ENCODE measurements around the gene CCN5. TPM values are rescaled to one million over a fixed set of nuclear protein-coding genes. Genes with fewer than 3 reads are reported as not detected.

CCN5 gene
- total and polyA plus RNA-seq, 2 of the 13 experiments (the other 11 are each of a cell fraction or from before 2014, with no cell fraction given), result 0.12 TPM; not detected in 1

DNA sequence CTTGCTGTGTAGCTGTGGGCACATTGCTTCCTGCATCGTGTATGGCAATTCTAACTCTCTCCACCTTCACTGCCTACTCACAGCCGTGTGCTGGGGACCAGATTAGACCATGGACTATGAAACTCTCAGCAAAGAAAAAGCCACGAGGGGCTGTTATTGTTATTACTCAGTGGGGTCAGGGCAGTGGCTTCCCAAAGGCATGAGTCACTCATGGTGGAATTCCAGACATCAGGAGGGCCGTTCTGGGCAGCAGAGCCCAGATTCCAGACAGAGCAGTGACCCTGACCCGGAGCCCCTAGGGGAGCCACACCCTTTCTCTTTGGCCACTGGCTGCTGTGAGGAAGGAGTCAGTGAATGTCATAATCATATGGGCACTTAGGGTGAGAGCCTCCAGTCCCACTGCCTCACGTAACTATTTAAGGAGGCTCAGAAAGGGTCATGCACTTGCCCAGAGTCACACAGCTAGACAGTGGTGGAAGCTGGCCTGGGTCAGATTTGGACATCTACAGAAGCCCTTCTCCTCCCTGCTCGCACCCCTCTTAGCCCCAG is 22.2 kb upstream of the CCN5 start (continued):
- no peak for TF ChIP-seq ZNF598 (CRISPR knock-in tag; IDR thresholded peaks at IDR 0.05; ENCODE audit: borderline replicate concordance)
- TF ChIP-seq, protein P1, sequence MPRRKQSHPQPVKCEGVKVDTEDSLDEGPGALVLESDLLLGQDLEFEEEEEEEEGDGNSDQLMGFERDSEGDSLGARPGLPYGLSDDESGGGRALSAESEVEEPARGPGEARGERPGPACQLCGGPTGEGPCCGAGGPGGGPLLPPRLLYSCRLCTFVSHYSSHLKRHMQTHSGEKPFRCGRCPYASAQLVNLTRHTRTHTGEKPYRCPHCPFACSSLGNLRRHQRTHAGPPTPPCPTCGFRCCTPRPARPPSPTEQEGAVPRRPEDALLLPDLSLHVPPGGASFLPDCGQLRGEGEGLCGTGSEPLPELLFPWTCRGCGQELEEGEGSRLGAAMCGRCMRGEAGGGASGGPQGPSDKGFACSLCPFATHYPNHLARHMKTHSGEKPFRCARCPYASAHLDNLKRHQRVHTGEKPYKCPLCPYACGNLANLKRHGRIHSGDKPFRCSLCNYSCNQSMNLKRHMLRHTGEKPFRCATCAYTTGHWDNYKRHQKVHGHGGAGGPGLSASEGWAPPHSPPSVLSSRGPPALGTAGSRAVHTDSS (CRISPR knock-in tag; conservative IDR thresholded peaks at IDR 0.05), result no peak
- TF ChIP-seq, protein P2, sequence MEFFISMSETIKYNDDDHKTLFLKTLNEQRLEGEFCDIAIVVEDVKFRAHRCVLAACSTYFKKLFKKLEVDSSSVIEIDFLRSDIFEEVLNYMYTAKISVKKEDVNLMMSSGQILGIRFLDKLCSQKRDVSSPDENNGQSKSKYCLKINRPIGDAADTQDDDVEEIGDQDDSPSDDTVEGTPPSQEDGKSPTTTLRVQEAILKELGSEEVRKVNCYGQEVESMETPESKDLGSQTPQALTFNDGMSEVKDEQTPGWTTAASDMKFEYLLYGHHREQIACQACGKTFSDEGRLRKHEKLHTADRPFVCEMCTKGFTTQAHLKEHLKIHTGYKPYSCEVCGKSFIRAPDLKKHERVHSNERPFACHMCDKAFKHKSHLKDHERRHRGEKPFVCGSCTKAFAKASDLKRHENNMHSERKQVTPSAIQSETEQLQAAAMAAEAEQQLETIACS (CRISPR knock-in tag; IDR thresholded peaks at IDR 0.05), result no peak
- peak; percentile 34; the same call in 1 of the 2 replicates for TF ChIP-seq CEBPG (CRISPR knock-in tag; IDR thresholded peaks at IDR 0.05)
- no peak for TF ChIP-seq ATF7-NPFF (CRISPR knock-in tag; IDR thresholded peaks at IDR 0.05; ENCODE audit: low read depth)
- no peak for TF ChIP-seq MTF2 (CRISPR knock-in tag; IDR thresholded peaks at IDR 0.05; ENCODE audit: borderline replicate concordance)
- TF ChIP-seq, protein P3, sequence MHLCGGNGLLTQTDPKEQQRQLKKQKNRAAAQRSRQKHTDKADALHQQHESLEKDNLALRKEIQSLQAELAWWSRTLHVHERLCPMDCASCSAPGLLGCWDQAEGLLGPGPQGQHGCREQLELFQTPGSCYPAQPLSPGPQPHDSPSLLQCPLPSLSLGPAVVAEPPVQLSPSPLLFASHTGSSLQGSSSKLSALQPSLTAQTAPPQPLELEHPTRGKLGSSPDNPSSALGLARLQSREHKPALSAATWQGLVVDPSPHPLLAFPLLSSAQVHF (CRISPR knock-in tag; IDR thresholded peaks at IDR 0.05), result no peak
- peak; percentile 89 for TF ChIP-seq HMG20A (CRISPR knock-in tag; IDR thresholded peaks at IDR 0.05; ENCODE audit: borderline replicate concordance)
- peak; percentile 28; the same call in 1 of the 2 replicates for TF ChIP-seq HOXA3 (CRISPR knock-in tag; IDR thresholded peaks at IDR 0.05)
- no peak for TF ChIP-seq ZNF414 (CRISPR knock-in tag; IDR thresholded peaks at IDR 0.05)
- no peak for TF ChIP-seq HNRNPUL1 (IDR thresholded peaks at IDR 0.05; ENCODE audit: low read depth, low read length)
- TF ChIP-seq IKZF5 (CRISPR knock-in tag; IDR thresholded peaks at IDR 0.05), result peak; percentile 77
- TF ChIP-seq GPBP1L1 (CRISPR knock-in tag; IDR thresholded peaks at IDR 0.05), result no peak
- no peak for TF ChIP-seq ZUFSP (CRISPR knock-in tag; IDR thresholded peaks at IDR 0.05; ENCODE audit: borderline replicate concordance)
- no peak for TF ChIP-seq DMTF1 (CRISPR knock-in tag; IDR thresholded peaks at IDR 0.05)
